Spleen (tissue), 7 donors: ENCODE data around the gene WIPI1.
A peak's percentile ranks its signal among the peaks of the same experiment; 100 is the strongest.

Experiments used
- CTCF ChIP-seq, 11 experiments: fragments of 200-600 bp in 7 of 11; fragments of 450-650 bp in 4 of 11; sonication (generic) in 4 of 11; IDR thresholded peaks in 8 of 11; conservative IDR thresholded peaks in 3 of 11; 1 replicate in 7 of 11; 2 replicates in 4 of 11; pipeline versions ENCODE4 v1.4.0 to v1.8.0; 2016 to 2021; ENCODE audit warnings: antibody characterized with exemption in 11 of 11, inconsistent platforms in 4 of 11, mild to moderate bottlenecking in 1 of 11
- POLR2A ChIP-seq, 3 donors: fragments of 450-650 bp; IDR thresholded peaks; one replicate each; pipeline ENCODE4 v1.5.1; 2017; ENCODE audit warnings: antibody characterized with exemption in 3 of 3, mild to moderate bottlenecking in 1 of 3
- donor health status: DM: no; HTN: no; CAD: no; lungs with moderate emphysema.
- donor health status: DM: no; HTN: no; CAD: no.
- donor health status: DM: no; HTN: no; CAD: no.

- no peak for TF ChIP-seq POLR2A (IDR thresholded peaks at IDR 0.05)
- TF ChIP-seq CTCF (IDR thresholded peaks at IDR 0.05 in 8 of 11, conservative IDR thresholded peaks at IDR 0.05 in 3 of 11) = peak in 3 of 11 experiments; percentile 37 to 64 (median 48)
These were observed 6.1 kb upstream of the WIPI1 start for GRCh38 chr17:68463211-68464019.
